ENCODE results near the gene NPC2.

- TF ChIP-seq CTCF (IDR thresholded peaks at IDR 0.05): no peak
- TF ChIP-seq POLR2A (IDR thresholded peaks at IDR 0.05; ENCODE audit: low read depth): no peak
- no peak for TF ChIP-seq POLR2AphosphoS5 (IDR thresholded peaks at IDR 0.05)
These were observed 22.8 kb upstream of the NPC2 start for GRCh38 chr14:74515891-74516412.

Data from esophagus muscularis mucosa (tissue), 3 donors.